ENCODE data around the gene PI4K2B. TPM values are rescaled to one million over a fixed set of nuclear protein-coding genes. Genes with fewer than 3 reads are reported as not detected.

PI4K2B gene
- total and polyA plus RNA-seq, 2 experiments from 2014 or later = 11.8 to 44.1 TPM

GRCh38 chr4:25290490-25291067 is 56.7 kb downstream of the PI4K2B start:
- H3K27me3 ChIP-seq = no peaks in the 10 kb centered on the region
- peak overlapping the region; percentile 56 for H3K4me2 ChIP-seq
- no peaks in the 10 kb centered on the region for H3K9me2 ChIP-seq (replicated peaks; ENCODE audit: insufficient read depth)
- peaks cover 7% of the 10 kb centered on the region for H3K4me1 ChIP-seq (ENCODE audit: insufficient read depth)
- DNase-seq (ENCODE audit: low spot score) = peak; percentile 54
- H3K9me3 ChIP-seq (ENCODE audit: low read depth) = no peaks in the 10 kb centered on the region
- peak overlapping the region; percentile 5 for H3K27ac ChIP-seq
- TF ChIP-seq EZH2 (IDR thresholded peaks at IDR 0.05; ENCODE audit: borderline replicate concordance) (no peak), EZH2phosphoT487 (IDR thresholded peaks at IDR 0.05; ENCODE audit: low read depth, severe bottlenecking, unreplicated experiment) (no peak), CTCF (IDR thresholded peaks at IDR 0.05; ENCODE audit: poor library complexity) (no peak)
- H3K4me3 ChIP-seq = no peak overlapping the region
- WGBS (ENCODE audit: low lambda C conversion rate, missing lambda C conversion rate) = 61% methylated on average over 11 of the region's 11 CpGs
- H3K79me2 ChIP-seq = no peaks in the 10 kb centered on the region
- no peaks in the 10 kb centered on the region for H4K20me1 ChIP-seq (ENCODE audit: insufficient read depth, poor library complexity, severe bottlenecking)
- no peak overlapping the region for H2AFZ ChIP-seq
- no peaks in the 10 kb centered on the region for H3K36me3 ChIP-seq (replicated peaks; ENCODE audit: insufficient read depth, low read depth)

GRCh38 chr4:25291158-25291733 is 57.4 kb downstream of the PI4K2B start:
- Histone ChIP-seq H2AFZ (no peak overlapping the region), H3K4me3 (no peak overlapping the region), H3K27ac (no peak overlapping the region), H3K36me3 (replicated peaks; ENCODE audit: insufficient read depth, low read depth) (no peaks in the 10 kb centered on the region), H3K79me2 (no peaks in the 10 kb centered on the region), H3K9me3 (ENCODE audit: low read depth) (no peaks in the 10 kb centered on the region), H3K27me3 (no peaks in the 10 kb centered on the region), H3K9me2 (replicated peaks; ENCODE audit: insufficient read depth) (no peaks in the 10 kb centered on the region), H3K4me2 (no peak overlapping the region), H4K20me1 (ENCODE audit: insufficient read depth, poor library complexity, severe bottlenecking) (no peaks in the 10 kb centered on the region), H3K4me1 (ENCODE audit: insufficient read depth) (peaks cover 7% of the 10 kb centered on the region)
- no peak for TF ChIP-seq EZH2 (IDR thresholded peaks at IDR 0.05; ENCODE audit: borderline replicate concordance)
- TF ChIP-seq EZH2phosphoT487 (IDR thresholded peaks at IDR 0.05; ENCODE audit: low read depth, severe bottlenecking, unreplicated experiment) = no peak
- no peak for TF ChIP-seq CTCF (IDR thresholded peaks at IDR 0.05; ENCODE audit: poor library complexity)
- no peak for DNase-seq (ENCODE audit: low spot score)
- WGBS (ENCODE audit: low lambda C conversion rate, missing lambda C conversion rate) = 85% methylated on average over 12 of the region's 12 CpGs

GRCh38 chr4:25297528-25298242 is 63.9 kb downstream of the PI4K2B start:
- H3K79me2 ChIP-seq = no peaks in the 10 kb centered on the region
- H2AFZ ChIP-seq = no peak overlapping the region
- no peaks in the 10 kb centered on the region for H3K9me2 ChIP-seq (replicated peaks; ENCODE audit: insufficient read depth)
- H4K20me1 ChIP-seq (ENCODE audit: insufficient read depth, poor library complexity, severe bottlenecking) = no peaks in the 10 kb centered on the region
- WGBS (ENCODE audit: low lambda C conversion rate, missing lambda C conversion rate) = 84% methylated on average over 5 of the region's 5 CpGs
- no peaks in the 10 kb centered on the region for H3K36me3 ChIP-seq (replicated peaks; ENCODE audit: insufficient read depth, low read depth)
- H3K27ac ChIP-seq = no peak overlapping the region
- H3K4me3 ChIP-seq = no peak overlapping the region
- no peak overlapping the region for H3K4me2 ChIP-seq
- H3K4me1 ChIP-seq (ENCODE audit: insufficient read depth) = no peaks in the 10 kb centered on the region
- no peak for DNase-seq (ENCODE audit: low spot score)
- no peak for TF ChIP-seq EZH2 (IDR thresholded peaks at IDR 0.05; ENCODE audit: borderline replicate concordance)
- H3K9me3 ChIP-seq (ENCODE audit: low read depth) = no peaks in the 10 kb centered on the region
- H3K27me3 ChIP-seq = no peaks in the 10 kb centered on the region
